SK-N-SH (cell line): ENCODE measurements around the gene SCRG1. TPM values are rescaled to one million over a fixed set of nuclear protein-coding genes. Genes with fewer than 3 reads are reported as not detected.

ENCODE experiments used
- CHD2 ChIP-seq: fragments of 150-350 bp; IDR thresholded peaks from 2 replicates; pipeline ENCODE4 v1.6.1; 2018; ENCODE audit warnings: low read length; ENCODE audit not compliant: partially characterized antibody
- FOXJ3 ChIP-seq: sonication (generic); formaldehyde crosslinking; IDR thresholded peaks from 2 replicates; pipeline ENCODE4 v1.5.1; 2020; ENCODE audit warnings: mild to moderate bottlenecking, missing genetic modification reagents
- NFIC ChIP-seq: IDR thresholded peaks from 2 replicates; pipeline ENCODE4 v1.4.0; 2012; ENCODE audit warnings: borderline replicate concordance
- POLR2AphosphoS5 ChIP-seq: IDR thresholded peaks from 2 replicates; pipeline ENCODE4 v1.6.1; 2012; ENCODE audit warnings: low read depth, low read length
- RAD21 ChIP-seq: IDR thresholded peaks from 2 replicates; pipeline ENCODE4 v1.6.1; 2012; ENCODE audit warnings: mild to moderate bottlenecking, low read length
- RXRA ChIP-seq: IDR thresholded peaks from 2 replicates; pipeline ENCODE4 v1.4.0; 2012; ENCODE audit warnings: low read depth, mild to moderate bottlenecking, borderline replicate concordance
- SIN3A ChIP-seq: IDR thresholded peaks from 2 replicates; pipeline ENCODE4 v1.6.1; 2012; ENCODE audit warnings: low read depth, mild to moderate bottlenecking, low read length, moderate library complexity, borderline replicate concordance
- TAF1 ChIP-seq: IDR thresholded peaks from 2 replicates; pipeline ENCODE4 v1.6.1; 2012; ENCODE audit warnings: low read depth, mild to moderate bottlenecking, low read length, moderate library complexity, borderline replicate concordance
- TEAD4 ChIP-seq: IDR thresholded peaks from 2 replicates; pipeline ENCODE4 v1.4.0; 2012; ENCODE audit warnings: mild to moderate bottlenecking, borderline replicate concordance; ENCODE audit not compliant: insufficient read depth
- polyA plus RNA-seq, 3 experiments: library from polyadenylated mRNA; depleted of rRNA; stranded (reverse); fragments of >200 nt; gene quantifications; 2 replicates each; pipeline ENCODE4 v1.2.3, GENCODE V29; 2012
- small RNA-seq, 7 experiments: library from RNA; depleted of rRNA; stranded (forward); fragments of <200 nt; gene quantifications; one replicate each; pipeline ENCODE3, GENCODE V24; 2012
- TF ChIP-seq, protein P1 (sequence below): IDR thresholded peaks from 2 replicates; pipeline ENCODE4 v1.4.0; 2012; ENCODE audit warnings: low read depth, borderline replicate concordance

Gene SCRG1
- polyA plus RNA-seq, 1 of the 3 experiments (the other 2 are of a cell fraction) = 0.16 TPM

DNA sequence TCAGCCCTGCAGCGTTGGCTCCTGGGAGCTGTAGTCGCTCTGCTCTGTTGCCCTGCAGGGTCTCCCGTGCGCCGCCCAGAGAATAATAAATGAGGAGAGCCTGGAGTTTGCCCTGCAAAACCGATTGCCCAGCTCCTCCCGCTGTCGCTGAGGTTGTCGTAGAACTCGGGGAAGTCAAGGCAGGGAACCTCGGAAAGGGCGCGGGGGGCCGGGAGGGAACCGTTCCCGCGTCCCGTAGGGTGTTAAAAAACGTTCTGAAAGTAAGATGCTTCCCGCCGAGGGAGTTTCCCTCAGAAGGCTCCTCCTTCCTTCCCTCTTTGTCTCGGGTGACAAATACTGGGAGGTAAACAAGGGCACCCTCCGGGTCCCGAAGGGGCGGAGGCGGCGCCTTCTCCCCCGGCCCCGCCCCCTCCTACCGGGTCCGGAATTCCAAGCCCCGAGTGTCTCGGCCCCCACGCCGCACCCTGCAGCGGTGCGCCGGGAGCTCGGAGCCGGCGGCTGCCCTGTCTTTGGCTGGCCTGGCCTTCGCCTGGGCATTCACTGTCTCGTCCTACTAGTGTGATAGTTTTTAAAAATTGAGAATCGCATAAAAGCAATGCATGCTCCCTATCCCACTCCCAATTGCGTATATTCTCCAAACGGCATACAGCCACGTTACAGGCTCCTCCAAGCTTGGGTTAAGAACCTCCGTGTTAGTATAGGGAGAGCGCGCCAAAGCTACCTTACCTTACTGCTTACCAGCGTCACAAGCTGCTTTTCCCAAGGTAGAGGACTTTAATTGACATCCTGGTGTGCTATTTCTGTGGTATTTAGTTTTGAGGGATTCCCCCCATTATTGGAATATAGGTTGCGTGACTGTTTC, 63.8 kb downstream of the SCRG1 start (continued):
- TF ChIP-seq SIN3A (peak; percentile 73; the same call in 1 of the 2 replicates), TEAD4 (peak; percentile 70; the same call in 1 of the 2 replicates), NFIC (no peak), RXRA (peak; percentile 36; the same call in 1 of the 2 replicates), CHD2 (peak; percentile 35), FOXJ3 (CRISPR knock-in tag) (no peak), POLR2AphosphoS5 (peak; percentile 64), TAF1 (peak; percentile 71; the same call in 1 of the 2 replicates), RAD21 (no peak)
- TF ChIP-seq, protein P1, sequence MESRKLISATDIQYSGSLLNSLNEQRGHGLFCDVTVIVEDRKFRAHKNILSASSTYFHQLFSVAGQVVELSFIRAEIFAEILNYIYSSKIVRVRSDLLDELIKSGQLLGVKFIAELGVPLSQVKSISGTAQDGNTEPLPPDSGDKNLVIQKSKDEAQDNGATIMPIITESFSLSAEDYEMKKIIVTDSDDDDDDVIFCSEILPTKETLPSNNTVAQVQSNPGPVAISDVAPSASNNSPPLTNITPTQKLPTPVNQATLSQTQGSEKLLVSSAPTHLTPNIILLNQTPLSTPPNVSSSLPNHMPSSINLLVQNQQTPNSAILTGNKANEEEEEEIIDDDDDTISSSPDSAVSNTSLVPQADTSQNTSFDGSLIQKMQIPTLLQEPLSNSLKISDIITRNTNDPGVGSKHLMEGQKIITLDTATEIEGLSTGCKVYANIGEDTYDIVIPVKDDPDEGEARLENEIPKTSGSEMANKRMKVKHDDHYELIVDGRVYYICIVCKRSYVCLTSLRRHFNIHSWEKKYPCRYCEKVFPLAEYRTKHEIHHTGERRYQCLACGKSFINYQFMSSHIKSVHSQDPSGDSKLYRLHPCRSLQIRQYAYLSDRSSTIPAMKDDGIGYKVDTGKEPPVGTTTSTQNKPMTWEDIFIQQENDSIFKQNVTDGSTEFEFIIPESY = no peak

Small RNAs within 50 kb of the gene (small RNA-seq; reads per million reads assigned to genes)
- gene RNU6-1096P = 0 reads per million in 7 experiments

Other genes starting within 250 kb of the SCRG1 start
- 14.8 and 20.0 TPM in 2 replicates for gene GALNT7, start 230.3 kb downstream of the SCRG1 start, polyA plus RNA-seq (2012; rRNA removed)
- gene HMGB2, start 64.8 kb downstream of the SCRG1 start, polyA plus RNA-seq (2012; rRNA removed) = 123 and 130 TPM in 2 replicates
- 16.6 and 19.0 TPM in 2 replicates for gene SAP30, start 28.2 kb downstream of the SCRG1 start, polyA plus RNA-seq (2012; rRNA removed)
- 94.2 and 106 TPM in 2 replicates for gene HAND2, start 131.1 kb upstream of the SCRG1 start, polyA plus RNA-seq (2012; rRNA removed)